Measurements from ENCODE around the gene SPTBN5.

The SPTBN5 gene

DNA sequence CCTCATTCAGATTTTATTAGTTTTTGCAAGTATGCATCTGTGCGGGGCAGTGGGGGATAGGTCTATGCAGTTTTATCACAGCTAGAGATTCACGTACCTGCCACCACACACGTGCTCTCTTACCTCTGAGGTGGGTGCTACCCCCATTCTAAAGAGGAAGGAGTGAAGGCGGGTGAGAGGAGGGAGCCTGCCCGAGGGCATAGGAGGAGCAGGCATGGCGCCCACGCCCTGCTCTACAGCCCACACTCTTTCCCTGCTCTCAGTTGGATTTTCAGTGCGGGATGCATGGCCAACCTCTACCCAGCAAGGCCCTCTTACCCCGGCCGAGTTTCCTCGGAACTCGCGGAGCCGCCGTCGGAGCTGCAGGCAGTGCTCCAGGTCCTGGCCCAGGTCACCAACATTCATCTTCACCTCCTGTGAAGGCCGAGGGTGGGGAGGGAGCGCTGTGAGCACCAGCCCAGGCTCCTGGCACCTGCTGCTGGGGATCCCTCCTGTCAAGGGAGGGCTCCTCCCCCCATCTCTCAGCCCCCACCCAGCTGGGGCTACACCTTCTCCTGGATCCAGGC is 28.3 kb downstream of the SPTBN5 start:
- no peak for DNase-seq (ENCODE audit: low read depth)

DNA sequence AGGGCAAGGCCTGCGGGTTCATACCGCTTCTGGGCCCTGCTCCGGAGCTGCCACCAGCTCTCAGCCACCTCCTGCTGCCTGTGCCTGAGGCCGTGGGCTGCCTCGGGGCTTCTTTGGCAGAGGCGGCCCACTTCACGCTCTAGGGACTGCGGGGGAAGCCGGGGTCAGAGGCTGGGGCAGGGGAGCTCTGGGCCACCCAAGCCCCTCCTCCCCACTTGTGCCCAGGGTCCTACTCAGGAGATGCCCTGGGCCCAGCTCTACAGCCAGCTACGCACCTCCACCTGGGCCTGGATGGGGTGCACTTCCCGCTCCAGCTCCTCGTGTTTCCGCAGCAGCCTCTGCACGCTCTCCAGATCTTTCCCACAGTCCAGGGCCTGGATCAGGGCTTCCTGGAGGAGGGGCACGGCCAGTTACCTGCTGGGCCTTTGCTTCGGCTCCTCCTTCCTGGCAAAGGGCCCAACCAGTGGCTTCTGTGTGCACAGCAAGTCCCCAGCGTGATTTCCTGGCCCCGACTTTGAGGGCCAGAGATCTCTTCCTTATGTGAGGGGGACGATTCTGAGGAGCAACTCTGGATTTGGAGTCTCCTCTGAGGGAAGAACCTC is 31.2 kb downstream of the SPTBN5 start:
- no peak for DNase-seq (ENCODE audit: low read depth)

DNA sequence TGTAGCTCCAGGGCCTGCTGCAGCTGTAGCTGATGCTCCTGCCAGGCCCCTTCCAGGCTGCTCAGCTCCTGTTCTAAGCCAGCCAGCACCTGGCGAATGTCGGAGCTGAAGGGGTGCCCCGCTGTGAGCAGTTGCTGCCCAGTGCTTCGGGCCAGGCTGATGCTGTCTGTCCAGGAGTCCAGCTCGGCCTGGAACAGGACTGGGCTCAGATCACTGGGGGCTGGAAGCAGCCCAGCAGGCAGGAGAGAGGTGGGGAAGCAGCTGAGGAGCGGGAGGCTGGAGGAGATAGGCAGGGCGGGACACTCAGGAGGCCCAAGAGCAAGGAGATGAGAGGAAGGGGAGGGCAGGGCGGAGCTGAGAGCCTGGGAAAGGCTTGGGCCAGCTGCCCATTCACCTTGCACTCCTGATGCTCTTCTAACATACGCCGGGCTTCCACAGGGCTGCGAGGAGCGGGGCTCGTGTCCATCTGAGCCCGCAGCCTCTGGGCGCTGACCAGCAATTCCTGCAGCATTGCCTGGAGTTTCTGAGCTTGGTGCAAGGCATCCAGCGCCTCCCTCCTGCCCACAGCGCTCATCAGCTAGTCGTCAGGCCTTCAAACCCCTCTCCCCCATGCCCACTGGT is 32.0 kb downstream of the SPTBN5 start:
- no peak for DNase-seq (ENCODE audit: low read depth)

DNA sequence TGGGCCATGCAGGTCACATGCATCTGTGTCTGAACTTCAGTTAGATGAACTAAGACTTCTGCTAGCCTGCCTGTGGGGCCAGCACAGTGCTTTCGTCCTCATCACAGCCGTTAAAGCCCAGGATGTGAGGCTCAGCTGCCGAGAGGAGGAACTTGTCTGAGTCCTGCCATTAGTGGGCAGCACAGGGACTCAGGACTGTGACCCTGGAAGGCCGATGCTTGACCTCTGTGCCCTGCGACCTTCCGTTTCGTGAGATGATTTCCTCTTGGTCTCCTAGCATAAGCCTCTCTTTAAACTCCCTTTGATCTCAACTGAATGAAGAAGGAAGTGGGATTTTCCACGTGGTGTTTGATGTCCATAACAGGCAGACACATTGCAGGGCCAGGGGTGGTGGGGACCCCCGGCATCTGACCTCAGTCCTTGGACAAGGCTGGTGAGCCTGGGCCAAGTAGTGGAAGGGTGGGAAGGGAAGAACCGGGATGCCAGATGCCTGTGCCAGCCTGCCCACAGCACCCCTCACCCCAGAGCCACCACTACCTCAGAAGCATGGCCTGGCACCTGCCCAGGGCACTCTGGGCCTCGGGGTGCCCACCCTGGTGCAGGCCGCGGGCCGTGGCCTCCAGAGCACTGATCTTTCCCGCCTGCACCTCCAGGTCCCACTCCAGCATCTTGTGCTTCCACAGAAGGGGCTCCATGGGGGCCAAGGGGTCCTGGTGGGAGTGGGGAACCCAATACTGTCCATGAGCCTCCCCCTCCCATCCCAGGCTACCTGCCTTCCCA is 33.6 kb downstream of the SPTBN5 start:
- no peak for DNase-seq (ENCODE audit: low read depth)

DNA sequence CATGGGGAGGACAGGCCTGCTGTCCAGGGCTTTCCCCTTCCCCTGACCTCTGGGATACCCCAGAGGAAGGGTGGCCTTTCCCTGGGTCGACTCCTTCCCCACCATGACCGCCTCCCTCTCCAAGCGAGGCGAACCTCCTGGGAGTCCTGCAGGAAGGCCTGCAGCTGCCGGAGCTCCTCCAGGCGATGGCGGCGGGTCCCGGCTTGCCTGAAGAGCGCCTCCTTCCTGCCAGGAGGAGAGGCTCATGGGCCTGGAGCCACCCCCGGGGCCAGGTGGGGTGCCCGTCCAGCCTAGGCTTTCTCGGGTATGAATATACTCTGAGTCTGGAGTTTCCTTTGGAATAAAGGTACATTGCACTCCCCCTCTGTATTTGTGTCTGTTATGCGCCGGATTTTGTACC is 35.1 kb downstream of the SPTBN5 start:
- DNase-seq (ENCODE audit: low read depth): no peak

DNA sequence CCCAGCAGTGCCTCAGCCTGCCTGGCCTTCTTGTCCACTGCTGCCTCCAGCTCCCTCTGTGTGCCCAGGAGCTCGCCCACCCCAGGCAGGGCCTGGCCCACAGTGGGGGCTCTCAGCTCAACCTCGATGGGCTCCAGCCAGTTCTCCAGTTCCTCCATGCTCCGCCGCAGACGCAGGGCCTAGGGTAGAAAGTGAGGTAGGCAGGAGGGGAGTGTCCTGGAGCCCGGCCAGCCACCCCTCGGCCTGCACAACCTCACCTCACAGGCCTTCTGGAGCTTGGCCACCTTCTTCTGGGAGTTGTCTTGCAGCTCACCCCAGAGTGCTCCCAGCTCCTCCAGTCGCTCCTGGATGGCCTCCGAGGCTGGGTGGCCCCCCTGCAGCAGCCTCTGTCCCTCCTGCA is 36.5 kb downstream of the SPTBN5 start:
- no peak for DNase-seq (ENCODE audit: low read depth)

DNA sequence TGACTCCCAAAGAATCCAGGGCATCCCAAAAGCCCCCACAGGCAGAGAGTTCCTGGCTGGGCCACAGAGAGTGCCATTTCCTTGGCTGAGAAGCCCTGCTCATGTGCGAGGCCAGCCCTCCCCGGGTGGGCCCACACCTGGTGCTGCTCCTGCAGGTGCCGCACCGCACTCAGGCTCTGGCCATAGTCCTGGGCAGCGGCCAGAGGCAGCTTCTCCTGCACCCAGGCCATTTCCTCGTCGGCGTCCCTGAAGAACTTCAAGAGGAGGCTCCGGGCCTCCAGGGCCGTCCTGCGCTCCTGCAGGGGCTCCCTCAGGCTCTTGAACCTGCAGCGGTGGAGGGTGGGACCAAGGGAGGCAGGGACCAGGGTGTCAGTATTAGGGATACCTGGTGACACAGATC is 37.1 kb downstream of the SPTBN5 start:
- DNase-seq (ENCODE audit: low read depth): no peak

DNA sequence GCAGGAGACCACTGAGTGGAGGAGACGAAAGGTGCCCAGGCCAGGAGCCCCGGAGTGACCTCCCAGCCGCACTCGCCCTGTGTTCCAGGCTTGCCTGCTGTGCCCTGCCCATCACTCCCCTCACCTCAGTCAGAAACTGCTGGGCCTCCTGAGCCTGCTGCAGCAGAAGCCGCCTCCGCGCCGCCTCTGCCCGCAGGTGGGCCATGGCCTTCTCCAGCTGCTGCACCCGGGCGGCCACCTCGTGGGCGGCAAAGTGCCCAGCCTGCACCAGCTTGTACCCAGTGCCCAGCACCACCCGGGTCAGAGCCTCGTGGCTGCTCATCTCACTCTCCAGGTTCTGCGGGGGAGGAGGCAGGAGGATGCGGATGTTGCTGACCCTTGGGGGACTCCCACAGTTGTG is 37.6 kb downstream of the SPTBN5 start:
- no peak for DNase-seq (ENCODE audit: low read depth)

DNA sequence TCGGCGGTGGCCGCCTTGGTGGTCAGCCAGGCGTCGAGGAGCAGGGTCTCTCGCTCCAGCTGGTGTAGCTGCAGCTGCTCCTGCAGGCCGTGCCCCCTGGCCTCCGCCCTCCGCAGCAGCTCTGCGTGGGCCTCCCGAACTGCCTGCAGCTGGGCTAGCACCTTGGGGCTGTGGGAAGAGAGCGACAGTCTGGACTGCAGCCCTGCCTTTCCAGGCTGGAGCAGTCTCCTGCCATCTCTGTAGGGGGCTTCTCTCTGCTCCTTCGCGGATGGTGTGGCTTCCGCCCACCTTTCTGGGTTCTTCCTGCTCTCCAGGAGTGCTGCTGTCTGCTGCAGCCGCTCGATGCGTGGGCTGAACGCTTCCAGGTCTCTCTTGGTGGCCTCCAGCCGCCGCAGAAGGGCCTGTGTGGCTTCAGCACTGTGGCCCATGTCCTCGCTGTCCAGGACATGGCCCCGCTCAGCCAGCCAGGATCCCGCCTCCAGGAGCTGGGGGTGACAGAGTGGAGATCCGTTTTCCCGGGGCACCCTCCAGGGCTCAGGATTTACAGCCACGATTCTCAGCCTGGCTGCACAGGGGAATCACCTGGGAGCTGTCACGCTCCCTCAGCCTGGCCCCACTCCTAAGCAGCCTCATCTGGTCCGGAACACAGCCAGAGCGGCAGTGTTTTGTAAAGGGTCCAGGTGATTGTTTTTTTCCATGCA is 38.4 kb downstream of the SPTBN5 start:
- DNase-seq (ENCODE audit: low read depth): no peak

DNA sequence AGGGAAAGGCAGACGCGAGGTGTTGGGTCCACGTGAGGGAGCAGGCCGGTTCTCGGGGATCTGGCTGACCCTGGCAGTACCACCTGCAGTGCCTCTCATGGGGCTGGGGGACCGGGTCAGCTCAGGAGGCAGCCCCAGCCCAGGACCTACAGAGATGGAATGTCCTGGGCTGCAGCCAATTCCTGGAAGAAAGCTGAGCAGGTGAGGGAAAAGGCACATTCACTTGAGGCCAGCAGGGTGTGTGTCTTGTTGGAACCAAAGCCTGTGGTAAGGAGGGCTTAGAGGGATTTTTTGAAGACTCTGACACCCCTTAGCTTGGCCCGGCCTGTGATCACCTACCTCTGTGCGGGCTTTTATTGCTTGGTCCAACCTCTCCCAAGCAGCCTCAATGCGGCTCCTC is 39.4 kb downstream of the SPTBN5 start:
- no peak for DNase-seq (ENCODE audit: low read depth)

DNA sequence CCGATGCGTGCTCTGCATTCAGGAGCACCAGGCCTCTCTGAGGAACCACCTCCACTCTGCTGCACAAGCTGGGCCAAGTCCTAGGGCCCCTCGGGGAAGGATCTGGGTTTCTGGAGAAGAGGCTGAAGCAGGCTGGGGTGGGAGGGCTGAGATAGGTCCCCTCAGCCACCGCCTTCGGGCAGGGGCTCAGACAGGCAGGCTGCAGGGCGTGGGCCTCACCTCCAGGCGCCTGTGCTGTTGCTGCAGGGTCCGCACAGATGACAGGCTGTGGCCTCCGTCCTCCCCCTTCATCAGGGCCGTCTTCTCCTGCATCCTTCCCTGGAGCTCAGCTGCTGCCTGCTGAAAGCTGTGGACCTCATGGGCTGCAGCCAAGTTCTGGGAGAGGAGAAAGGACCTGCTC is 40.0 kb downstream of the SPTBN5 start:
- DNase-seq (ENCODE audit: low read depth): no peak

DNA sequence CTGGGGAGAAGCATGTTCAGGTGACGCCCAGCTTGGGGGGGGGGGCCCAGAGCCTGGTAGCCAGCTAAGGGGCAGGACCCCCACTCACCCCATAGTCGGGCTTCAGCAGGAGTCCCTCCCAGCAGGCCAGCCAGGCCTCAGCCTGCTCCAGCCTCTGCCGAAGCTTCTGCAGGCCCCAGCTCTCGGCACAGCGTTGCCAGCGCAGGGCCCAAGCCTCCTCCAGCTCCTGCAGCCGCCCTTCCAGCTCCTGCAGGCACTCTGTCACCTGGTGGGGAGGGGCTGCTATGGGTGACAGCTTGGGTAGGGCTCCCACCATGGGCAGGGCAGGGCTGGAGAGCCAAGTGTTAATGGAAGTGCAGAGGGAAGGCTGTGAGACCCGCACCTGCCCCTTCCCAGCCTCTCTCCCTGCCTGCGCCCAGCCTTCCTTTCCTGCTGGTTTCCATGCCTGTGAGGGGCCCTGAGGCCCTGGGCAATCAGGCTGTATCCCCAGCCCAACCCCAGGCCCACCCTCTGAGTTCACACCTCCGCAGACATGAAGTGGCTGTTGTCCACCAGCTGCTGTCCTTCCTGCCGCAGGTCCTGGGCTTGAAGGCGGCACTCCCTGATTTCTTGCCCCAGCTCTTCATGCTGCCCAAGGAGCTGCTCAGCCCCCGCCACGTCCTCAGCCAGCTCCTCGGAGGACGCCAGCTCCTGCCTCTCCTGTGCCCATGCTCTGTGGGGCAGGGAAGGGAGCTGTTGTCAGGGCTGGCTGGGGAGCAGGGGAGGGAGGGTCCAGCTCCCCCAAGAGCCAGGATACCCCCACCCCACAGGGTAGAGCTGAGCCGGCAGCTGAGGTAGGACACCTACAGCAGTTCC is 40.9 kb downstream of the SPTBN5 start:
- DNase-seq (ENCODE audit: low read depth): no peak

DNA sequence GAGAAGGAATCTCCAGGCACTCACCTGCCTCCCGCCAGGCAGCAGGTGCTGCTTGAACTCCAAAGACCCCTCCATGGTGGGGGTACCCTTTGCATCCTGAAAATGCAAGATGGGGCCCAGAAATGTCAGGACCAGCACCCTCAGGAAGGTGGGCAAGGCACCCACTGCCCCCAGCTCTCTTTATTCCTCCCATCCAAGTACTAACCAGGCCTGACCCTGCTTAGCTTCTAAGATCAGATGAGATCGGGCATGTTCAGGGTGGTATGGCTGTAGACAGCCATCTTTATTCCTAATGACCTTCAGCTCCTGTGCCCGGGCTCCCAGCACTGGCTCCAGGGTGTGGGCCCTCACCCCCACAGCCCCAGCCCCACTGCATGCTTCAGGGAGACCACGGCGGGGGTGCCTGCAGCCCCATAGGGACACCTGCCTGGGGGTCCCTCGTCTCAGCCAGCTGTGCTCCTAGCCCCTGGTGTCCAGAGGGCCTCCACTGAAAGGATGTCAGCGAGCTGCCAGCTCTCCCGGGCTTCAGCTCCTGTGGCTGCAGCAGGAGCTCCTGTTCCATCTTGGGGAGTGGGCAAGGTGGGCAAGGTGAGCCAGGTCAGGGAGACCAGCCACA is 42.0 kb downstream of the SPTBN5 start:
- no peak for DNase-seq (ENCODE audit: low read depth)

DNA sequence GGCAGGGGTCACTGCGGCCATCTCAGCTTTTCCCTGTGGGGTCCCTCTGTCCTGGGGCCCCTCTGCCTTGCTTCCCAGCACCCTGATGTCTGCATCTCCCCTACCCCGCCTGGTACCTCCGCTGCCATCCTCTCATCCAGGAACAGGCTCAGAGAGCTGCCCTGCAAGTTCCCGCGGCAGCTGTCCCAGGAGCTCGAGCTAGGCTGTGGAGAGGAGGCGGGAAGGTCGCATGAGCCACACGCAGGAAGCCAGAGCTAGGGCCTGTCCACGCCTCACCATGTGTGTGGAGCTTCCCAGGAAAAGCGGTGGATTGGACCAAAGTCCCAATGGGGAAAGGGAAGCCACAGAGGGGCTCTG is 42.7 kb downstream of the SPTBN5 start:
- DNase-seq (ENCODE audit: low read depth): no peak

DNA sequence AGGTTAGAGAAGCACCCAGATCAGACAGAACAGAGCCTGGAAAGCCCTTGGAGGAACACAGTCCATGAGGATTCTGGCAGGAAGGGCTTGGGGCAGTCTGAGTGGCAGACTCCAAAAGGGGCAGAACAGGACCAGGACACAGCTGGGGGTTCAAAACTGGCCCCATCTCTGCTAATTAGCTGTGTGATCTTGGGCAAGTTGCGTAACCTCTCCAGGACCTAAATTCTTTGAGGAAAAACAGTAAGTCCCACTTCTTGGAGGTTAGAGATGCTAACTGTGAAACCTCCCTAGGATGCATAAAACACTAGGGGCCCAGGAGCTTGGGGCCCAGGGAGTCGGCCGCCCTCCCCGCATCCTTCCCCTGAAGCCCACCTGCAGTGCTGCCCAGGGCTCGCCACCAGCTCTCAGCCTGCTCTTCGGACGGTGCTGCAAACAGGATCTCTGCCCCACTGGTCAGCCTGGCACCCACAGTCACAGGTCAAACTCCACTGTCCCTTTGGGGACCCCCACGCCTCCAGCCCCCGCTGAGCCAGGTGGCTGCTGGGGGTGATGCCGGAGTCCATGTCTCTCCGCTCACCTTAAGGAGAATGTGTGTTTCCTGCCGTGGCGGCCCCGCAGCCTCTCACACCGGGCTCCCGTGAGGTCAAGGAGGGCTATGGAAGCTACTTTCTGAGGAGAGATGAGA is 43.2 kb downstream of the SPTBN5 start:
- DNase-seq (ENCODE audit: low read depth): no peak

DNA sequence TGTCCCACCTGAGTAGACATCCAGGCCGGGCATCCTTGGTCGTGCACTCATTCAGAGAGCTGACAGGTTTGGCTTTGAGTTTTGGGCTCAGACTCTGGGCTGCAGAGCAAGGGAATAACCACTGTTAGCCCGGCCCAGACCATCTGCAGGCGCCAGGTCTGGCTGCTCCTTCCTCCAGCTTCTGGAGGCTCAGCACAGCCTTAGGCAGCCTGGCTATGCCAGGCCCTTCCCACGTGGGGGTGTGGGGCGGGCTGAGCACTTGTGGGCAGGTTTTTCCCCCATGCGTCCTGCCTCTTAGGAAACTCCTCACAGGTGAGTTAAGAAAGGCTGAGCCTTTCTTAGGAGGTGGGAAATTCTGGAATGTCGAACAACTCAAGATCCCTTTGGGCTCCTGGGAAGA is 44.0 kb downstream of the SPTBN5 start:
- no peak for DNase-seq (ENCODE audit: low read depth)

DNA sequence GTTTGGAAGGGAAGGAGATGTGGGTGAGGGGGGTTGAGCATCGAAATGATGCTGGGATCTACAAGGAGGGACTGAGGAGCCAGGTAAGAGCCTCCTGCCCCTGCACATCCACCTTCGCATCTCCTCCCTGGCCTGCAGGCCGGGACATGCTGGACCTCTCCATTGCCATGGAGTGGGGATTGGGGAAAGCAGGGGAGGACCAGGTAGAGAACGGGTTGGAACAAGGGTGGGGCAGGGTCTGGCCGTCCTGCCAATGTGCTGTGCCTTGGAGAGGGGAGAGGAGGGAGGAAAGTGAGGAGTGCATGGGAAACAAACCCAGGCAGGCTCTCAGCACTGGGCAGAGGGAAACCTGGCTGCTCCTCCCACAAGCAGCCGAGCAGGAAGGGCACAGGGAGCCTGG is 44.6 kb downstream of the SPTBN5 start:
- DNase-seq (ENCODE audit: low read depth): no peak

DNA sequence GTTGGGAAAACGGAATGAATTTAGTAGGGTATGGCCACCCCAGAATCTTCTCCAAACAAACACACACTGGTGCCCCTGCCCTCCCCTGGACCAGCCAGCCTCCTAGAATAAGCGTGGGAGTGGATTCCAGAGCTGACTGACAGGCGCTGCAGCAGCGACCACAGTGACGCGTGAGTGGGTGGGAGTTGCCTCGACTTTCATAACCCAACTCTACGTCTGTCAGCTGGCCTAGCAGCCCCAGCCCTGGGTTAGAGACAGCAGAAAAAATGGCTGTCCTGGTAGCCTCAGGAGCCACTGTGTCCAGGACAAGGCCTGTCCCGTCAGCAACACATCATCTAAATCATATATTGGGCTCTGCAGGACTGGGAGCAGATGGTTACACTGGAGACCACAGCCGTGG is 45.2 kb downstream of the SPTBN5 start:
- peak; percentile 15 for DNase-seq (ENCODE audit: low read depth)

DNA sequence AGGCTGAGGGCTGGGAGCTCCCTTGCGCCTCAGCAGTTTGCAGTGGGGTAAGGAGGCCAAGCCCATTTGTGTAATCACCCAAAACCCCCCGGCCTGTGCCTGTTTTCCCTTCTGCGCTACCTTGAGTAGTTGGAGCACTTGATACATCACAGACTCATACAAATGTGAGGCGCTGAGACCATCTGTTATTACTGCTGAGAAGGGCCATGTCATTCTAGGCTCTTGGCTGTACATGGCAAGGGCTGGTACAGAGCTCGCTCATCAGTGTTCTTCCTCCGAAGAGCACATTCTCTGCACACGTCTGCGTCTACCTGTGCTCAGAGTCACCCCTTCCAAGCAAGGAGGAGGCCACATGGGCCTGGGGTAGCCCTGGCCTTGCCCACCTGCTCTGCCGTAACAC is 45.9 kb downstream of the SPTBN5 start:
- no peak for DNase-seq (ENCODE audit: low read depth)

DNA sequence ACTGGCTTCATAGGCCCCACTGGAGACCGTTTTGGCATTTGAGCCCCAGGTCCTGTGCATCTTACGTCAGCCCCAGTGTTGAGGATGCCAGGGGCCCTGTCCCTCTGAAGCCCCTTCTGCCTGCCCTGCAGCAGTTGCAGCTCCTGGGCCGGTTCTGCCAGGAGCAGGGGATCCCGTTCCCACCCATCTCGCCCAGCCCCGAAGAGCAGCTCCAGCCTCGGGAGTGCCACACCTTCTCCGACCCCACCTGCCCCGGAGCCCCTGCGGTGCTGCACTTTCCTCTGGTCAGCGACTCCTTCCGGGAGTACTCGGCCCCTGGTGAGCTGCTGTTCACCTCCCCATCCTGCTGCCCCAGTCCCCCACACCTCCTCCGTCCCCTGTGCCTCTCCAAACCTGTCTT is 46.6 kb downstream of the SPTBN5 start:
- DNase-seq (ENCODE audit: low read depth): no peak

DNA sequence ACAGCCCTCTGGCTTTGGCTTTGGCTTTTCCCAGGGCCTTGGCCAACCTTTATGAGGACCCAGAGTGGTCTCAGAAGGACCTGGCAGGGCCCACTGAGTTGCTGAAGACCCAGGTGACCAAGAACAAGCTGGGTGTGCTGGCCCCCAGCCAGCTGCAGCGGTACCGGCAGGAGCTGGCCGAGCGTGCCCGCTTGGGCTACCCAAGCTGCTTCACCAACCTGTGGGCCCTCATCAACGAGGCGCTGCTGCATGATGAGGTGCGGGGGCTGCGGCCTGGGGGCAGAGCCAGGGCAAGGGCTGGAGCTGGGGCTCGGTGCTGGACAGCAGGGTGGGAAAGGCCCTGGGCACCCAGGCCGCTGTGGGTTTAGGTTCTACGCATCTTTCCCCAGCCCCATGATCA is 49.0 kb downstream of the SPTBN5 start:
- no peak for DNase-seq (ENCODE audit: low read depth)

All from stimulated activated CD8-positive, alpha-beta memory T cell treated with anti-CD3 and anti-CD28 coated beads, Interleukin-4, amount 100 ng/mL, for 24 hours (primary cell).